ENCODE measurements around the gene ZNF524. TPM values are rescaled to one million over a fixed set of nuclear protein-coding genes. Genes with fewer than 3 reads are reported as not detected.

ZNF524 gene
- total and polyA plus RNA-seq, 9 of the 15 experiments (the other 6 are each of a cell fraction or from before 2014, with no cell fraction given): 0.08 to 15.6 (median 2.9) TPM

GRCh38 chr19:55642153-55643002 is 42.3 kb downstream of the ZNF524 start (continued):
- TF ChIP-seq, protein P1, sequence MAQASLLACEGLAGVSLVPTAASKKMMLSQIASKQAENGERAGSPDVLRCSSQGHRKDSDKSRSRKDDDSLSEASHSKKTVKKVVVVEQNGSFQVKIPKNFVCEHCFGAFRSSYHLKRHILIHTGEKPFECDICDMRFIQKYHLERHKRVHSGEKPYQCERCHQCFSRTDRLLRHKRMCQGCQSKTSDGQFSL (CRISPR knock-in tag; IDR thresholded peaks at IDR 0.05): no peak
- TF ChIP-seq, protein P1 (tag; IDR thresholded peaks at IDR 0.05): no peak
- TF ChIP-seq CHD1 (IDR thresholded peaks at IDR 0.05; ENCODE audit: low read length) (no peak), ZFX (CRISPR knock-in tag; IDR thresholded peaks at IDR 0.05) (0 out of 2 replicates have a peak, but pooled peaks have one; percentile 5), SMARCC2 (IDR thresholded peaks at IDR 0.05; ENCODE audit: low read depth) (no peak), CBX1 (IDR thresholded peaks at IDR 0.05; ENCODE audit: low read depth) (0 out of 2 replicates have a peak, but pooled peaks have one; percentile 15), POLR2G (IDR thresholded peaks at IDR 0.05; ENCODE audit: low read depth, low read length) (peak; percentile 80), ZC3H4 (CRISPR knock-in tag; IDR thresholded peaks at IDR 0.05; ENCODE audit: borderline replicate concordance) (no peak), REST (IDR thresholded peaks at IDR 0.05; ENCODE audit: borderline replicate concordance) (no peak), REST (CRISPR knock-in tag; IDR thresholded peaks at IDR 0.05; ENCODE audit: low read depth) (0 out of 2 replicates have a peak, but pooled peaks have one; percentile 29), GATAD2B (IDR thresholded peaks at IDR 0.05; ENCODE audit: borderline replicate concordance) (no peak), ERF (CRISPR knock-in tag; IDR thresholded peaks at IDR 0.05) (peak; percentile 15; the same call in 1 of the 2 replicates), POLR2AphosphoS5 (IDR thresholded peaks at IDR 0.05; ENCODE audit: control insufficient read depth, insufficient read depth, low read depth, low read length) (no peak)
- TF ChIP-seq, protein P2, sequence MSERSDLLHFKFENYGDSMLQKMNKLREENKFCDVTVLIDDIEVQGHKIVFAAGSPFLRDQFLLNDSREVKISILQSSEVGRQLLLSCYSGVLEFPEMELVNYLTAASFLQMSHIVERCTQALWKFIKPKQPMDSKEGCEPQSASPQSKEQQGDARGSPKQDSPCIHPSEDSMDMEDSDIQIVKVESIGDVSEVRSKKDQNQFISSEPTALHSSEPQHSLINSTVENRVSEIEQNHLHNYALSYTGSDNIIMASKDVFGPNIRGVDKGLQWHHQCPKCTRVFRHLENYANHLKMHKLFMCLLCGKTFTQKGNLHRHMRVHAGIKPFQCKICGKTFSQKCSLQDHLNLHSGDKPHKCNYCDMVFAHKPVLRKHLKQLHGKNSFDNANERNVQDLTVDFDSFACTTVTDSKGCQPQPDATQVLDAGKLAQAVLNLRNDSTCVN (CRISPR knock-in tag; IDR thresholded peaks at IDR 0.05): no peak
- TF ChIP-seq, protein P3, sequence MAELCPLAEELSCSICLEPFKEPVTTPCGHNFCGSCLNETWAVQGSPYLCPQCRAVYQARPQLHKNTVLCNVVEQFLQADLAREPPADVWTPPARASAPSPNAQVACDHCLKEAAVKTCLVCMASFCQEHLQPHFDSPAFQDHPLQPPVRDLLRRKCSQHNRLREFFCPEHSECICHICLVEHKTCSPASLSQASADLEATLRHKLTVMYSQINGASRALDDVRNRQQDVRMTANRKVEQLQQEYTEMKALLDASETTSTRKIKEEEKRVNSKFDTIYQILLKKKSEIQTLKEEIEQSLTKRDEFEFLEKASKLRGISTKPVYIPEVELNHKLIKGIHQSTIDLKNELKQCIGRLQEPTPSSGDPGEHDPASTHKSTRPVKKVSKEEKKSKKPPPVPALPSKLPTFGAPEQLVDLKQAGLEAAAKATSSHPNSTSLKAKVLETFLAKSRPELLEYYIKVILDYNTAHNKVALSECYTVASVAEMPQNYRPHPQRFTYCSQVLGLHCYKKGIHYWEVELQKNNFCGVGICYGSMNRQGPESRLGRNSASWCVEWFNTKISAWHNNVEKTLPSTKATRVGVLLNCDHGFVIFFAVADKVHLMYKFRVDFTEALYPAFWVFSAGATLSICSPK (IDR thresholded peaks at IDR 0.05; ENCODE audit: borderline replicate concordance): no peak
